B cell (primary cell): ENCODE measurements around the gene CALHM5. TPM values are rescaled to one million over a fixed set of nuclear protein-coding genes. Genes with fewer than 3 reads are reported as not detected.

Experiments used
- ATAC-seq: fragments of 200-7000 bp; cut with Tn5 transposase; one replicate; pipeline ENCODE4 v1.10.0; 2021; ENCODE audit warnings: low read depth, mild to moderate bottlenecking, moderate number of reproducible peaks, moderate library complexity
- CTCF ChIA-PET: fragments of 350-600 bp; sonication (Branson Sonifier 250); formaldehyde crosslinking; loops from one replicate; lab custom pipeline; 2021; ENCODE audit warnings: antibody characterized with exemption, inconsistent platforms; lab: Charles Lee
- POLR2A ChIA-PET: fragments of 350-600 bp; sonication (Branson Sonifier 250); formaldehyde crosslinking; loops from one replicate; lab custom pipeline; 2021; ENCODE audit warnings: antibody characterized with exemption; lab: Charles Lee
- DNase-seq: peaks from one replicate; pipeline ENCODE4 v3.0.0; 2013
- H2AFZ ChIP-seq: 2 replicates; pipeline ENCODE4 v1.6.1; 2012; ENCODE audit warnings: mild to moderate bottlenecking, low read depth, low read length; ENCODE audit not compliant: insufficient read depth, poor library complexity, severe bottlenecking
- H3K27ac ChIP-seq, 2 donors: 1 replicate in 1 of 2; 2 replicates in 1 of 2; pipeline ENCODE4 v1.5.1; 2012 to 2013; ENCODE audit warnings: low read length in 2 of 2, mild to moderate bottlenecking in 2 of 2, moderate library complexity in 1 of 2
- H3K27me3 ChIP-seq, 4 experiments: fragments of 200-600 bp in 1 of 4; sonication (generic) in 1 of 4; replicated peaks in 1 of 4; 1 replicate in 2 of 4; 2 replicates in 2 of 4; pipeline versions ENCODE4 v1.6.1 to v1.7.0; 2013 to 2016; ENCODE audit warnings: low read length in 3 of 4, mild to moderate bottlenecking in 2 of 4, mixed read lengths in 1 of 4, moderate library complexity in 1 of 4; ENCODE audit not compliant: insufficient read depth in 4 of 4, control insufficient read depth in 3 of 4; ENCODE audit errors: control extremely low read depth in 1 of 4
- H3K36me3 ChIP-seq, 2 experiments: replicated peaks in 1 of 2; 1 replicate in 1 of 2; 2 replicates in 1 of 2; pipeline versions ENCODE4 v1.6.1 to v1.7.1; 2013; ENCODE audit warnings: low read length in 1 of 2; ENCODE audit not compliant: insufficient read depth in 2 of 2, control insufficient read depth in 1 of 2; ENCODE audit errors: control extremely low read depth in 1 of 2, extremely low read depth in 1 of 2
- H3K4me1 ChIP-seq, 2 donors: fragments of 200-600 bp in 1 of 2; sonication (generic) in 1 of 2; 1 replicate in 1 of 2; 2 replicates in 1 of 2; pipeline versions ENCODE4 v1.5.1 to v1.6.1; 2013 to 2017; ENCODE audit warnings: low read length in 2 of 2; ENCODE audit not compliant: control insufficient read depth in 2 of 2, insufficient read depth in 2 of 2
- H3K4me2 ChIP-seq: replicated peaks from 2 replicates; pipeline ENCODE3; 2012; ENCODE audit warnings: mild to moderate bottlenecking, low read depth, low read length; ENCODE audit not compliant: poor library complexity, severe bottlenecking
- H3K4me3 ChIP-seq, 5 experiments: fragments of 200-600 bp in 1 of 5; sonication (generic) in 1 of 5; 1 replicate in 3 of 5; 2 replicates in 2 of 5; pipeline versions ENCODE4 v1.5.1 to v1.7.0; 2011 to 2016; ENCODE audit warnings: low read length in 4 of 5, mild to moderate bottlenecking in 4 of 5, low read depth in 2 of 5, control low read depth in 1 of 5, moderate library complexity in 1 of 5; ENCODE audit not compliant: insufficient read depth in 1 of 5; ENCODE audit errors: control extremely low read depth in 1 of 5, extremely low read depth in 1 of 5
- H3K79me2 ChIP-seq: fragments of 200-600 bp; sonication (generic); one replicate; pipeline ENCODE4 v1.6.0; 2016; ENCODE audit warnings: low read length; ENCODE audit not compliant: control insufficient read depth, insufficient read depth
- H3K9ac ChIP-seq: fragments of 200-600 bp; sonication (generic); 2 replicates; pipeline ENCODE4 v1.6.1; 2017; ENCODE audit warnings: mild to moderate bottlenecking, low read length, moderate library complexity
- H3K9me3 ChIP-seq, 3 donors: one replicate each; pipeline versions ENCODE4 v1.6.1 to v1.7.1; 2013; ENCODE audit warnings: low read length in 2 of 3; ENCODE audit not compliant: control insufficient read depth in 2 of 3, insufficient read depth in 1 of 3; ENCODE audit errors: control extremely low read depth in 1 of 3
- H4K20me1 ChIP-seq: 2 replicates; pipeline ENCODE4 v1.6.0; 2012; ENCODE audit warnings: mild to moderate bottlenecking, low read length; ENCODE audit not compliant: insufficient read depth, control insufficient read depth, poor library complexity, severe bottlenecking
- H3K27ac Mint-ChIP-seq: one replicate; pipeline ENCODE4 v1.8.0; 2021; ENCODE audit warnings: mixed read lengths
- H3K27me3 Mint-ChIP-seq: one replicate; pipeline ENCODE4 v1.8.0; 2021; ENCODE audit warnings: mixed read lengths
- H3K4me1 Mint-ChIP-seq: one replicate; pipeline ENCODE4 v1.8.0; 2021; ENCODE audit warnings: mixed read lengths
- H3K4me3 Mint-ChIP-seq: one replicate; pipeline ENCODE4 v1.8.0; 2021; ENCODE audit warnings: mixed read lengths
- H3K9me3 Mint-ChIP-seq: one replicate; pipeline ENCODE4 v1.8.0; 2022; ENCODE audit warnings: mixed read lengths; ENCODE audit not compliant: insufficient read depth
- CTCF ChIP-seq: fragments of 200-600 bp; IDR thresholded peaks from one replicate; pipeline ENCODE4 v1.8.0; 2022; ENCODE audit warnings: antibody characterized with exemption, mild to moderate bottlenecking
- EZH2 ChIP-seq: IDR thresholded peaks from 2 replicates; pipeline ENCODE4 v1.6.1; 2012; ENCODE audit warnings: borderline replicate concordance, low read depth, mild to moderate bottlenecking, moderate library complexity, low read length; ENCODE audit not compliant: insufficient read depth, poor library complexity, severe bottlenecking
- WGBS: methylation state at CpG from one replicate; pipeline ENCODE4 v1.1.5; 2013; ENCODE audit warnings: missing lambda C conversion rate; ENCODE audit not compliant: insufficient coverage; 5-methylcytosine and 5-hydroxymethylcytosine counted together
- intact Hi-C: fragments of 100-400 bp; cut with micrococcal nuclease; formaldehyde crosslinking; loops from one replicate; pipeline ENCODE4 v1.10.0; 2022
- polyA plus RNA-seq: library from polyadenylated mRNA; depleted of rRNA; stranded (reverse); fragments of >200 nt; gene quantifications from 2 replicates; pipeline ENCODE4 v1.2.3, GENCODE V29; 2012
- total RNA-seq, 2 donors: library from RNA; stranded (reverse); fragments of 120-200 nt in 1 of 2; gene quantifications; 1 replicate in 1 of 2; 2 replicates in 1 of 2; pipeline versions ENCODE4 v1.2.3 to v1.2.4, GENCODE V29; 2013 to 2022

CALHM5 gene
- total and polyA plus RNA-seq, 2 donors (not counting 1 experiment from before 2014, with no cell fraction given) = not detected

GRCh38 chr6:116518621-116519368 lies 7.4 kb downstream of the CALHM5 start:
- DNase-seq = no peak
- Histone ChIP-seq H3K27me3 (no peaks in the 10 kb centered on the region), H3K4me3 (no peak overlapping the region), H2AFZ (no peak overlapping the region), H3K4me2 (no peak overlapping the region), H4K20me1 (no peaks in the 10 kb centered on the region), H3K79me2 (no peaks in the 10 kb centered on the region), H3K9me3 (no peaks in the 10 kb centered on the region), H3K27ac (no peak overlapping the region), H3K4me1 (no peaks in the 10 kb centered on the region), H3K9ac (no peak overlapping the region), H3K36me3 (no peaks in the 10 kb centered on the region)
- ATAC-seq = no peak
- peaks cover 3% of the 10 kb centered on the region for H3K27me3 Mint-ChIP-seq
- no peaks in the 10 kb centered on the region for H3K9me3 Mint-ChIP-seq
- ChIA-PET CTCF (interaction anchor here (1.2 to 2.6 kb wide), 3 partner anchors 15 to 230 kb away, joined by 3 to 6 read pairs (median 4); no protein-coding TSS in a partner anchor), POLR2A (interaction anchor here (0.6 kb wide), 1 partner anchor 168 kb away, joined by 6 read pairs; no protein-coding TSS in a partner anchor)
- no peak overlapping the region for H3K4me3 Mint-ChIP-seq
- no peak for TF ChIP-seq EZH2
- no peak for TF ChIP-seq CTCF
- peaks cover 3% of the 10 kb centered on the region for H3K4me1 Mint-ChIP-seq
- intact Hi-C loops = no loop called here
- 97% methylated on average over 4 of the region's 4 CpGs for WGBS
- no peak overlapping the region for H3K27ac Mint-ChIP-seq

- Histone ChIP-seq H3K9ac (no peak overlapping the region), H3K4me3 (no peak overlapping the region), H2AFZ (no peak overlapping the region), H3K9me3 (no peaks in the 10 kb centered on the region), H3K27ac (no peak overlapping the region), H3K27me3 (peaks cover 0 to 3% (median 0%) of the 10 kb centered on the region in 4 experiments), H3K4me2 (no peak overlapping the region), H3K79me2 (no peaks in the 10 kb centered on the region), H4K20me1 (no peaks in the 10 kb centered on the region), H3K4me1 (no peaks in the 10 kb centered on the region), H3K36me3 (no peaks in the 10 kb centered on the region)
- Mint-ChIP-seq H3K4me3 (no peak overlapping the region), H3K27me3 (peaks cover 6% of the 10 kb centered on the region), H3K27ac (no peak overlapping the region), H3K4me1 (peaks cover 3% of the 10 kb centered on the region), H3K9me3 (no peaks in the 10 kb centered on the region)
- no peak for DNase-seq
- no peak for ATAC-seq
- TF ChIP-seq EZH2 (no peak), CTCF (no peak)
- intact Hi-C loops = no loop called here
- WGBS = no CpG with 5 or more reads among the region's 2 CpGs
- ChIA-PET CTCF (interaction anchor here (1.0 to 1.8 kb wide), 3 partner anchors 10 to 235 kb away, joined by 3 to 5 read pairs (median 5); no protein-coding TSS in a partner anchor), POLR2A (no interaction called here)
Measured at GRCh38 chr6:116522896-116523295, 11.5 kb downstream of the CALHM5 start.
